ENCODE measurements around the gene SCYL3.
"Not testable (repeated sequence)": the region's sequence is repeated elsewhere in the genome, so short reads cannot be mapped to it uniquely, and the experiment has no call there.

SCYL3 gene

GRCh38 chr1:169811418-169812035 lies 82.2 kb downstream of the SCYL3 start:
- not testable (repeated sequence) for DNase-seq

GRCh38 chr1:169809370-169810095 lies 84.2 kb downstream of the SCYL3 start:
- no peak for DNase-seq

- no peak for DNase-seq
These were observed 88.8 kb downstream of the SCYL3 start for GRCh38 chr1:169804941-169805340.

GRCh38 chr1:169802888-169803287 lies 90.8 kb downstream of the SCYL3 start:
- no peak for DNase-seq

Data from right forelimb (tissue), 1 donor.